H1 (cell line): Measurements from ENCODE around the gene DHRS3. TPM values are rescaled to one million over a fixed set of nuclear protein-coding genes. Genes with fewer than 3 reads are reported as not detected.

ENCODE experiments used
- polyA plus RNA-seq, 7 experiments: library from polyadenylated mRNA; depleted of rRNA in 3 of 7; stranded (reverse) in 5 of 7; unstranded in 2 of 7; fragments of >200 nt in 5 of 7; fragments of 200-250 nt in 2 of 7; gene quantifications; 1 replicate in 5 of 7; 2 replicates in 1 of 7; 4 replicates in 1 of 7; pipeline versions ENCODE4 v1.2.1 to v1.2.3, GENCODE V29; 2011 to 2013; ENCODE audit warnings: missing spikeins in 2 of 7, mixed read lengths in 2 of 7
- total RNA-seq: library from RNA; stranded (reverse); fragmentation: NEBNext Ultra II Directional; extraction: Animal tissue kit (Norgen Biotek cat#: 25700); gene quantifications from 2 replicates; pipeline ENCODE4 v1.2.1, GENCODE V29; 2021
- TF ChIP-seq, protein P1 (sequence below): fragments of 300-600 bp; sonication (generic); IDR thresholded peaks from 2 replicates; pipeline ENCODE4 v1.7.1; 2012; ENCODE audit warnings: low read length, moderate library complexity, mild to moderate bottlenecking, inconsistent platforms; ENCODE audit not compliant: insufficient replicate concordance

Gene DHRS3
- total and polyA plus RNA-seq, 2 of the 8 experiments (the other 6 are each of a cell fraction or from before 2014, with no cell fraction given): 32.5 to 36.4 TPM

DNA sequence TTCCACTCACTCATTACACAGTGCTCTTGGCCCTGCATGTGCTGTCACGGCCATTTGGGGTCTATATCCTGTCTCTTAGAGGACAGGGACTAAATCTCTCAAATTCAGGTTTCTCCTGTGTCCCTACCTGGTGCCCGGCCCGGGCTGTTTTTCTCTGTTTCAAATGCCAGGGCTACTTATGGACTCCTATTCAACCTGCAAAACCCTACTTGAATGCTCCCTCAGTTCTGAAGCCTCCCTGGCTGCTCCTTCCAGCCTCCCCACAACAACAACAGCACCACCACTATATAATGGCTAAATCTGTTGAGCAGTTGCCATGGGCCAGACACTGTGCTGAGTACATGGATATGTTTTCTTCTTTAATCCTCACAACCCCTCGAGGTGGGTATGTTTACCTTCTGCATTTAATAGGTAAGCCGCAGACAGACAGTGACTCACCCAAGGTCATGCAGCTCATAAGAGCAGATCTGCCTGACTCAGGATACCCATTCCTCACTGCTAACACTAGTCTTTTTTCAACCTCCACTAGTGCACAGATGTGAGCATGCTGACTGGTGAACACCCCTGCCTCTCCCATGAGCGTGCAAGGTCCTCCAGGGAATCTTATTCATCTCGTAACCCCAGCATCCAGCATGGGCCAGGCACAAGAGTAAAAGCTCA, 29.9 kb downstream of the DHRS3 start (continued):
- TF ChIP-seq, protein P1, sequence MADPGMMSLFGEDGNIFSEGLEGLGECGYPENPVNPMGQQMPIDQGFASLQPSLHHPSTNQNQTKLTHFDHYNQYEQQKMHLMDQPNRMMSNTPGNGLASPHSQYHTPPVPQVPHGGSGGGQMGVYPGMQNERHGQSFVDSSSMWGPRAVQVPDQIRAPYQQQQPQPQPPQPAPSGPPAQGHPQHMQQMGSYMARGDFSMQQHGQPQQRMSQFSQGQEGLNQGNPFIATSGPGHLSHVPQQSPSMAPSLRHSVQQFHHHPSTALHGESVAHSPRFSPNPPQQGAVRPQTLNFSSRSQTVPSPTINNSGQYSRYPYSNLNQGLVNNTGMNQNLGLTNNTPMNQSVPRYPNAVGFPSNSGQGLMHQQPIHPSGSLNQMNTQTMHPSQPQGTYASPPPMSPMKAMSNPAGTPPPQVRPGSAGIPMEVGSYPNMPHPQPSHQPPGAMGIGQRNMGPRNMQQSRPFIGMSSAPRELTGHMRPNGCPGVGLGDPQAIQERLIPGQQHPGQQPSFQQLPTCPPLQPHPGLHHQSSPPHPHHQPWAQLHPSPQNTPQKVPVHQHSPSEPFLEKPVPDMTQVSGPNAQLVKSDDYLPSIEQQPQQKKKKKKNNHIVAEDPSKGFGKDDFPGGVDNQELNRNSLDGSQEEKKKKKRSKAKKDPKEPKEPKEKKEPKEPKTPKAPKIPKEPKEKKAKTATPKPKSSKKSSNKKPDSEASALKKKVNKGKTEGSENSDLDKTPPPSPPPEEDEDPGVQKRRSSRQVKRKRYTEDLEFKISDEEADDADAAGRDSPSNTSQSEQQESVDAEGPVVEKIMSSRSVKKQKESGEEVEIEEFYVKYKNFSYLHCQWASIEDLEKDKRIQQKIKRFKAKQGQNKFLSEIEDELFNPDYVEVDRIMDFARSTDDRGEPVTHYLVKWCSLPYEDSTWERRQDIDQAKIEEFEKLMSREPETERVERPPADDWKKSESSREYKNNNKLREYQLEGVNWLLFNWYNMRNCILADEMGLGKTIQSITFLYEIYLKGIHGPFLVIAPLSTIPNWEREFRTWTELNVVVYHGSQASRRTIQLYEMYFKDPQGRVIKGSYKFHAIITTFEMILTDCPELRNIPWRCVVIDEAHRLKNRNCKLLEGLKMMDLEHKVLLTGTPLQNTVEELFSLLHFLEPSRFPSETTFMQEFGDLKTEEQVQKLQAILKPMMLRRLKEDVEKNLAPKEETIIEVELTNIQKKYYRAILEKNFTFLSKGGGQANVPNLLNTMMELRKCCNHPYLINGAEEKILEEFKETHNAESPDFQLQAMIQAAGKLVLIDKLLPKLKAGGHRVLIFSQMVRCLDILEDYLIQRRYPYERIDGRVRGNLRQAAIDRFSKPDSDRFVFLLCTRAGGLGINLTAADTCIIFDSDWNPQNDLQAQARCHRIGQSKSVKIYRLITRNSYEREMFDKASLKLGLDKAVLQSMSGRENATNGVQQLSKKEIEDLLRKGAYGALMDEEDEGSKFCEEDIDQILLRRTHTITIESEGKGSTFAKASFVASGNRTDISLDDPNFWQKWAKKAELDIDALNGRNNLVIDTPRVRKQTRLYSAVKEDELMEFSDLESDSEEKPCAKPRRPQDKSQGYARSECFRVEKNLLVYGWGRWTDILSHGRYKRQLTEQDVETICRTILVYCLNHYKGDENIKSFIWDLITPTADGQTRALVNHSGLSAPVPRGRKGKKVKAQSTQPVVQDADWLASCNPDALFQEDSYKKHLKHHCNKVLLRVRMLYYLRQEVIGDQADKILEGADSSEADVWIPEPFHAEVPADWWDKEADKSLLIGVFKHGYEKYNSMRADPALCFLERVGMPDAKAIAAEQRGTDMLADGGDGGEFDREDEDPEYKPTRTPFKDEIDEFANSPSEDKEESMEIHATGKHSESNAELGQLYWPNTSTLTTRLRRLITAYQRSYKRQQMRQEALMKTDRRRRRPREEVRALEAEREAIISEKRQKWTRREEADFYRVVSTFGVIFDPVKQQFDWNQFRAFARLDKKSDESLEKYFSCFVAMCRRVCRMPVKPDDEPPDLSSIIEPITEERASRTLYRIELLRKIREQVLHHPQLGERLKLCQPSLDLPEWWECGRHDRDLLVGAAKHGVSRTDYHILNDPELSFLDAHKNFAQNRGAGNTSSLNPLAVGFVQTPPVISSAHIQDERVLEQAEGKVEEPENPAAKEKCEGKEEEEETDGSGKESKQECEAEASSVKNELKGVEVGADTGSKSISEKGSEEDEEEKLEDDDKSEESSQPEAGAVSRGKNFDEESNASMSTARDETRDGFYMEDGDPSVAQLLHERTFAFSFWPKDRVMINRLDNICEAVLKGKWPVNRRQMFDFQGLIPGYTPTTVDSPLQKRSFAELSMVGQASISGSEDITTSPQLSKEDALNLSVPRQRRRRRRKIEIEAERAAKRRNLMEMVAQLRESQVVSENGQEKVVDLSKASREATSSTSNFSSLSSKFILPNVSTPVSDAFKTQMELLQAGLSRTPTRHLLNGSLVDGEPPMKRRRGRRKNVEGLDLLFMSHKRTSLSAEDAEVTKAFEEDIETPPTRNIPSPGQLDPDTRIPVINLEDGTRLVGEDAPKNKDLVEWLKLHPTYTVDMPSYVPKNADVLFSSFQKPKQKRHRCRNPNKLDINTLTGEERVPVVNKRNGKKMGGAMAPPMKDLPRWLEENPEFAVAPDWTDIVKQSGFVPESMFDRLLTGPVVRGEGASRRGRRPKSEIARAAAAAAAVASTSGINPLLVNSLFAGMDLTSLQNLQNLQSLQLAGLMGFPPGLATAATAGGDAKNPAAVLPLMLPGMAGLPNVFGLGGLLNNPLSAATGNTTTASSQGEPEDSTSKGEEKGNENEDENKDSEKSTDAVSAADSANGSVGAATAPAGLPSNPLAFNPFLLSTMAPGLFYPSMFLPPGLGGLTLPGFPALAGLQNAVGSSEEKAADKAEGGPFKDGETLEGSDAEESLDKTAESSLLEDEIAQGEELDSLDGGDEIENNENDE: no peak
